NCI-H1105 treated with DMSO at 0.1 percent for 48 hours (cell line): ENCODE results near the gene SEC16B.

Experiments used
- DNase-seq: peaks from one replicate; lab custom pipeline; 2025; lab: John Stamatoyannopoulos, UW

The SEC16B gene

DNA sequence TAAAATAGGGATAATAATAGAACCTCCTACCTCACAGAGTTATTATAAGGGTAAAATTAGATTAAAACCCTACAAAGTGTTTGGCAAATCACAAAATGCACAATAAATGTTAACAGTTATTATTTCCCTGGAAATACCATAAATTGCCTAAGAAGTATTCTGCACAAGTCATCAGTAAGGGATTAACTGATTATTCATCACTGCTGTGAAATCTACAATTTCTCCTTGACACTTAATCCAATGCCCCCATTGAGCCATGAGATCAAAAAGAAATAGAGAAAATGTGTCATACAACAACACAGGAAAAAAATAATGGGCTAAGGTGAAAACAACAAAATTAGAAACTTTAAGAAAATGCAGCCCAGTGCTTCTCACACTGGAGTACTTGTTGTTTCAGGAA lies 6.7 kb upstream of the SEC16B start:
- no peak for DNase-seq

GRCh38 chr1:177975588-177976495 lies 6.0 kb upstream of the SEC16B start:
- DNase-seq, result no peak

- DNase-seq, result no peak
Measured at GRCh38 chr1:177973585-177973984, 3.7 kb upstream of the SEC16B start.

DNA sequence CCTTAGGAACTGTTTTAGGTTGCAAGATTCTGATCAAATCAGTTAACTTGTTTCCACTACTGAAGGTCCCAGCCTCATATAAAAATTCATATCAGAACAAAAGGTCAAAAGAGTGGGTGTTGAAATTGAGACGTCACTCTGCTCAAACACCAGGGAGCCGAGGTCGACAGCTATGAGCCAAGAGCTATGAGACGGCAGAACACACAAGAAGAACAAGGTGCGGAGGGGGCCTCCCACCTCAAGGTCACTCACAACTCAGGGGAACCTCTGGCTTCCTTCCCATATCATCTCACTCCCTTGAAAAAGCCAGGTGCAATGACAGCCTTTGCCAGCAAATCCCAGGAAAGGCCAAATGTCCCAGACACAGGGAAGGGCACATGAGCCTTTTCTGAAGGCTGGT lies 749 bp downstream of the SEC16B start:
- no peak for DNase-seq

GRCh38 chr1:177966199-177966598 lies 3.7 kb downstream of the SEC16B start:
- DNase-seq, result no peak

DNA sequence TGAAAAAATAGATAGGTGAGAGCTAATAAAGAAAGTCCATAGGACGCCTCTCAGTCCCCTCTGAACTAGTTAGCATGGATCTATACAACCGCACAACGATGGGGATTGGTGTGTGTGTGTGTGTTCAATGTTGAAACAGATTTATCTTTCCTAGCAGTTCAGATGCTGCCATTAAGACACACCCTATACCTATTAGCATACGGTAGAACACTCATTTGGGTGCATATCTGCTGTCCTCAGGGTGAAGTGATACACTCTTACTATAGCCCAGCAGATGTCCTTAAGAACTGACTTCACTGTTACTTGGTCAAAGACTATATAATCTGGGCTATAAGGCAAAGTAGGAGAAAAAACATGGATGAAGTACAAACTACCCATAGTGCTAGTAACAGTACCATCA lies 4.6 kb downstream of the SEC16B start:
- DNase-seq, result no peak

DNA sequence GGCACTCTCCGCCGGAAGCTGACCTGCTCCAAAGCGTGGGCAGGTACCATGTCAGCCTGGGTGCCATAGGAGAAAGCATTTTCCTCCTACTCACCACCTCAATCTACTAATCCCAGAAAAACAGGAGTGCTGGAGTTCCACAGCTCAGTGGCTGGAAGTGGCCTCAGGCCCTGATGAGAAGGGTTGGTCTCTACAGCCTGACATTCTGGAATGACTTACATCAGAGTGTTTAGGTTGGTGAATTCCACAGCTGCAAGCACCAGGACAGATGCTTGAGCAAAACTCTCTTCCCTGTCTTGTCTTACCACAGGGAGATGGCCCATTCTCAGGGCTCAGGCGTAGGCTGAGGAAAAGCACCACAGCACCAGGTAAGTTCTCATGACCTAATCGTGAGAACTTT lies 5.5 kb downstream of the SEC16B start:
- DNase-seq, result no peak

- no peak for DNase-seq
Measured at GRCh38 chr1:177960939-177961622, 8.8 kb downstream of the SEC16B start.

DNA sequence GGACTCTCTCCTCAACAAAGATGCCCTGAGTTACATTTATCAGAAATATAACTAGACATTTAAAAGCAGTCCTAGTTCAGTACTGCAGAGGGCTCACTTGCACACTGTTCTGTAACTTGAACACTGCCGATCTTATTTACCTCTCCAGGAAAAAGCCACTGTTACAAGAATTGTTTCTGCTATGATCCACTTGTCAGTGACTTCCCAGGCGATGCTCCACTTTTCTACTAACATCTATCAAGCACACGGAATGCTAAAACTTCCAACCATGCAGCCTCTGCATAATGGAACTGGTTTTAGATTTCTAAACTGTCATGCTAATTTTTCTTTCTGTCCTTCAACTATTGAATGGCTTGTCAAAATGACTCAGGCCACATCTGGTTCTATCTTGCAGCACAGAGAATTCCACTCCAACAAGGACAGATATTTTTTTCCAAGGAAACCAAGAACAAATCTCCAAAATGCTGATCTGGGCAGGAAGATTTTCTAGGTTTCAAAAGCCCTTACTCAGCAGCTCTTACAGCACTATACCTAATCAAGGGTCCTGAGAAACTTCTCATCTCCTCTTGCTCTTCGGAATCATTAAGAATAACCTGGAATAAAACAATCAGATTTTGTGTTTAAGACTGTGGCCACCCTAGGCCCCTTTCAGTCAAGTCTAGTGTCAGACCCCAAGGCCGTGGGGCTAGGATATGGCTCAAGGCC lies 9.9 kb downstream of the SEC16B start:
- DNase-seq, result no peak

- no peak for DNase-seq
Measured at GRCh38 chr1:177958092-177958491, 11.8 kb downstream of the SEC16B start.

GRCh38 chr1:177954076-177954475 lies 15.8 kb downstream of the SEC16B start:
- no peak for DNase-seq

GRCh38 chr1:177953549-177953948 lies 16.3 kb downstream of the SEC16B start:
- no peak for DNase-seq

DNA sequence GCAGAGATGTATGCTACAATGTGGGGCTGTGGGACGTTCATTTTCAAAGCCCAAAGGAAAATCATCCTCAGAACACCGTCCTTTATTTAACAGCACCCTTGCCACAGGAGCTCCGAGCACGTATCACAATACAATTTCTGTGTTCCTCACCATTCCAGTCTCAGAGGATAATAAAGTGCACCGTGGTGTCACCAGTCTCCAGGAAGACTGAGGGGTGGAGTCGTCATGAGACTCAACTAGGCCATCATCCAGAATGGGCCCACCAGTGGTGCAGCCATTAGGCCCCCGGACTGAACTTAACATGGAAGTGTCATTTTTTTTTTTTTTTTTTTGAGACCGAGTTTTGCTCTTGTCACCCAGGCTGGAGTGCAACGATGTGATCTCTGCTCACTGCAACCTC lies 17.2 kb downstream of the SEC16B start:
- no peak for DNase-seq

- no peak for DNase-seq
Measured at GRCh38 chr1:177952249-177952648, 17.6 kb downstream of the SEC16B start.

DNA sequence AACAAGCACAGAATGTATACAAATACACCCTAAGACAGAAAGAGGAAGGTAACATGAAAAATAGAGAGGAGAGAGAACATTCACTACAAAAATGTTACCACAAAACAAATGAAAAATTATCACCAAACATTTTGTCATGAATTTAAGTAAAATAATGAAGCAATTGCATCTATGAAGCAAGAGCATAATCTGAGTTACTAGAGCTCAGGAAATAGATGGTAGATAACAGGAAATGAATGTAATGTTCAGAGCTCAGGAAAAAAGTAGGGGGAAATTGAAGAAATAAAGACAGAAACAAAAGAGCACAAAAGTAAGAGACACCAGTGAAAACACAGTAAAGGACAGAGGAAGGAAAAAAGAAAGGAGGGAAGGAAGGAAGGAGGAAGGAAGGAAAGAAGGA lies 19.4 kb downstream of the SEC16B start:
- no peak for DNase-seq

DNA sequence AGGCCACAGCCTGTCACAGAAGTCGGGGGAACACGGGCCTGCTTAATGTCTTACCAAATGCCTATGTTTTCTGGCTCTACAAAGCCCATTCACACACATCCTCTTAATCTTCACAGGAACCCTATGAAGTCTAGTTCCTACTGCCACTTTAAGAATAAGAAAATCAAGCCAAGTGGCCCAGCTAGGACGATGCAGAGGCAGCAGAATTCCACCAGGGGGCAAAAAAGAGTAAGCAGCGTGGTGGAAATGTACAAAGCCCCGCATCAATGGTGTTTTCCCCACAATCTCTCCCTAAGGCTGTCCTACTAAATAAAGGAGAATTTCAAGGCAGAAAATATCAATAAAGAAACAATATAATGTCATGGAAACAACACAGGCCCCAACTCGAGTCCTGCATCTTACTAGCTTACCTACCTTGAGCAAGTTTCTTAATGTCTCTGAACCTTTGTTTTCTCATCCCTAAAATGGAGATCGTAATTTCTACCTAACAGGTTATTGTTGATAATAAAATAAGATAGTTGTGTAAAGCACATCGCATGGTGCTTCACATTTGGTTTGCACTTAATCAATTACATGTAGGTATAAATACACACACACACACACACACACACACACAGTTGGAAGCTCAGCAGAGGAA lies 21.4 kb downstream of the SEC16B start:
- peak; percentile 67 for DNase-seq

GRCh38 chr1:177947623-177948022 lies 22.2 kb downstream of the SEC16B start:
- no peak for DNase-seq

DNA sequence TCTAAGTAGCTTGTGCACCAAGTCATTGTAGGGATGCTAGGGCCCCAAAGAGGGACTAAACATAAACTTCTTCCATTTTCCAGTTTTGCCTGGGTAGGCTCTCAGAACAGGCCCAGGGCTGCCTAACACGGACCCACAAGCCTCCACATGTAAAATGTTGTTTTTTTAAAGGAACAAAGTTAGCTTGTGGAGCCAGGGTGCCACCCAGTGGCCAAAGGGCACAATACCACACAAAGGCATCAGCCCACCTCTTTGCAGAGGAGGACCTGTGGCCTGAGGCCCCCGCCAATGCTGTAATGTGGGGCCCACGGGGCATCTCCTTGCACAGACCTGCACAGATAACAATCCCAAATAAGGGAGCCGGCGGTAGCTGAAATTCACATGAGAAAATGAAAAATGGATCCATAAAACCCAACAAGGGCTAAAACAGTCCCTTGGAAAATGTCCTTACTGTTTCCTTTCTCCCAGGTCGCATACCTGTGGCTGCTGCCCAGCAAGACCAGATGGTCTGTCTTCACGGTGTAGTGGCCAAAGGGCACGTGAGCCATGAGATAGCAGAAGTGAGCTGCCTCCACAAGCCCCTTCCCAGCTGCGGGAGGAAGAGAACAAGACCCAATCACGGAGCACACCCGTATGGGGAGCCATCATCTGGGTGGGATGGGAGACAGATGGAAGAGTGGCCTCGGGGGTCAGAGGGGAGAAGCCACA lies 23.8 kb downstream of the SEC16B start:
- DNase-seq, result peak; percentile 58

DNA sequence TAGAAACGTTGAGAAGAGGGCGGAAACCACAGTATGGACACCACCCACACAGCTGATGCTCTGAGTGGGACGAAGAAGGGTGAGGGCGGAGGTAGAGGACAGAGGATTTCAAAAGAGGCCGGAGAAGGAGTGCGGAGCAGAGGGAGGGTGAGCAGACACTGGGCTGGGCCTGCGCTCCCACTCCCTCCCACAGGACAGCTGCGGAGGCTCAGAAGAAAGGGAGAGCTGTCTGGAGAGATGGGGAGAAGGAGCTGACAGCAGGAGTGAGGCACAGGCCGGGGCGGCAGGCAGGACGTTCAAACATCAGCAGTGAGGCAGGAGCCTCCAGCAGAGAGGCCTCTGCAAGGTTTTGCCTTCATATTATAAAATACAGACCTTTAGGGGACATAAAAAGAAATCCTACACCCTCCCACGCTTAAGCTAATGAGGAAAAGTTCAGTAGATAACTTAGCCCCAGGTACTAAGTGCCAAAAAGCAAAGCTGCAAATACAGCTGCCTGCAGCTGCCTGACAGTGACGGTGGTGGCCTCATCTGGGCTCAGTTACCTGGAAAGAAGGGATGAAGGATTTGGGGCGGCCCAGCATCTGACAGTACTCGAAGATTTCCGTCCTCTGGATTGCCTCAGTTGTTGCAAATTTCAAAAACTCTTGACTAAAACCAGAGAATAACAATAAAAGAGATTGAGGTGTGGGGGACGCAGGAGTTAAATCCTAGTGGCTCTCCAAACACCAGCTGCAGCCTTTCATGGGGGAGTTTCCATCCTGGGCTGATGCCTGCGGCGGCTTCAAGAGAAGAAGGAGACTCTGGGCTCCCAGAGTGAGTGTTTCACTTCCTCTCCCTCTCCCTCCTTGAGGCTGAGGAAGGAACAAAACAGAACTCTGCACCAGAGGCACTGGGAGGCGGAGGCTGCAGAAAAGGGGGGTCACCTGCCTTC lies 25.6 kb downstream of the SEC16B start:
- no peak for DNase-seq

DNA sequence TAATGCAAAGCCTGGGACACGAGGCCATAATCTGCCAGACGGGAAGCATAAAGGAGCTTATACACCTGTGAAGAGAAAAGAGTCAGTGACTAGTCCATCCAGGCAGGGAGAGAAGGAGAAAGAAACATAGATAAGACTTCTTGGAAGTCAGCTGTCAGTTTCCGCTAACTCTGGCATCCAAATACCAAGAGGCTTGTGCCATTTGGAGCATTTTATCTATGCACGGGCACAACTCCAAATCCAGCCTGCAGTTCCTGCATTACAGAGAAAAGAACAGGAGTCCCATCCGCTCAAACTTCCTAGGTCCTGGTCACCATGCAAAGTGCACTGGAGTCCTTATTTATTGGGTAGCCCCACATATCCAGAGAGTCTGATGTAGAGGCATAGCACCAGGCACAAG lies 27.9 kb downstream of the SEC16B start:
- no peak for DNase-seq

DNA sequence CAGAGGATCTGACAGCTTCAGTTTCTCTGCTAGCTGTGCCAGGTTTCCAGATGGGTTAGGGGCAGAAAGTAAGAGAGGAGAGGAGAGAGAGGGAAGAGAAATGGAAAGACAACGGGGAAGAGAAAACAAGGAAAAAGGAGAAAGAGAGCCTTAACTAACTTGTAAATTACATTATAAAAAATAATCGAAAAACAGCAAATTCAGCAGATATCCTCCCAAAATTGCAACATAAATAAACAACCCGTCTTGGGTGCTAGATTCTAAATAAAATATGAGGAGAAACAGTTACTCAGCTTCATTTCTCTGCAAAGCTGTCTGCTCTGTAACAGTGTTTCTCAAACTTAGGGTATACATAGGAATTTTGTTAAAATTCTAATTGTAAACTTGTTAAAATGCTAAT lies 29.2 kb downstream of the SEC16B start:
- DNase-seq, result no peak
